Measurements from ENCODE around the gene CRACR2A.

- TF ChIP-seq, protein P1, sequence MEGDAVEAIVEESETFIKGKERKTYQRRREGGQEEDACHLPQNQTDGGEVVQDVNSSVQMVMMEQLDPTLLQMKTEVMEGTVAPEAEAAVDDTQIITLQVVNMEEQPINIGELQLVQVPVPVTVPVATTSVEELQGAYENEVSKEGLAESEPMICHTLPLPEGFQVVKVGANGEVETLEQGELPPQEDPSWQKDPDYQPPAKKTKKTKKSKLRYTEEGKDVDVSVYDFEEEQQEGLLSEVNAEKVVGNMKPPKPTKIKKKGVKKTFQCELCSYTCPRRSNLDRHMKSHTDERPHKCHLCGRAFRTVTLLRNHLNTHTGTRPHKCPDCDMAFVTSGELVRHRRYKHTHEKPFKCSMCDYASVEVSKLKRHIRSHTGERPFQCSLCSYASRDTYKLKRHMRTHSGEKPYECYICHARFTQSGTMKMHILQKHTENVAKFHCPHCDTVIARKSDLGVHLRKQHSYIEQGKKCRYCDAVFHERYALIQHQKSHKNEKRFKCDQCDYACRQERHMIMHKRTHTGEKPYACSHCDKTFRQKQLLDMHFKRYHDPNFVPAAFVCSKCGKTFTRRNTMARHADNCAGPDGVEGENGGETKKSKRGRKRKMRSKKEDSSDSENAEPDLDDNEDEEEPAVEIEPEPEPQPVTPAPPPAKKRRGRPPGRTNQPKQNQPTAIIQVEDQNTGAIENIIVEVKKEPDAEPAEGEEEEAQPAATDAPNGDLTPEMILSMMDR (IDR thresholded peaks at IDR 0.05; ENCODE audit: poor library complexity, severe bottlenecking), result no peak
- TF ChIP-seq EZH2 (IDR thresholded peaks at IDR 0.05; ENCODE audit: borderline replicate concordance, insufficient read depth, low read length, poor library complexity, severe bottlenecking) (no peak), POLR2AphosphoS5 (IDR thresholded peaks at IDR 0.05) (no peak), EP300 (conservative IDR thresholded peaks at IDR 0.05; ENCODE audit: poor library complexity, severe bottlenecking) (no peak), MXI1 (conservative IDR thresholded peaks at IDR 0.05; ENCODE audit: poor library complexity, severe bottlenecking) (no peak), TAF1 (IDR thresholded peaks at IDR 0.05; ENCODE audit: low read depth) (no peak), REST (IDR thresholded peaks at IDR 0.05; ENCODE audit: borderline replicate concordance) (no peak), SMC3 (conservative IDR thresholded peaks at IDR 0.05; ENCODE audit: poor library complexity) (no peak)
These were observed 151.3 kb downstream of the CRACR2A start for GRCh38 chr12:3601461-3602150.

All from neural cell (in vitro differentiated cells).